CD4-positive, alpha-beta T cell treated with Interleukin-21 for 1 hour (primary cell): ENCODE data around the gene DCAF17.

Experiments
- DNase-seq: peaks from one replicate; pipeline ENCODE4 v3.0.0-alpha.2; 2020

Gene DCAF17

GRCh38 chr2:171434013-171434989 lies at the start of gene DCAF17:
DCAF17 (plus strand) TSS chr2:171434226; CDS start chr2:171434578, 352 bp downstream.
- DNase-seq, result peak; percentile 96

DNA sequence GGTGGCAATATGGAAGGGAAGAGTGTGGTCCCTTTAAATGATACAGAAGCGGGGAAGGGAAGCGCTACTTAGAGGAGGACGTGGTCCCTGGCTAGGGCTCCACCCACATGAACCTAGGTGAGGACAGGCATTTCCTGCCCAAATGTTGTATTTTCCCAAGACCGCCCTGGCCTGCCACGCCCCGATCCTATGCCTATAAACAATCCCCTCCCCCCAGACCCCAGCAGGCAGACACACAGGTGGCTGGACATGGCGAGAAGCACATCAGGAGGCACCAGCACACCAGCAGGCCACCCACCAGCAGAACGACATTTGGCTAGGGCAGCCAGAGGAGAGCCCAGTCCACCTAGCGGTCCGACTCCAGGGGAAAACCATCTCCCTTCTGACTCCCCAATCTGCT lies 47.4 kb upstream of the DCAF17 start:
- DNase-seq, result no peak

DNA sequence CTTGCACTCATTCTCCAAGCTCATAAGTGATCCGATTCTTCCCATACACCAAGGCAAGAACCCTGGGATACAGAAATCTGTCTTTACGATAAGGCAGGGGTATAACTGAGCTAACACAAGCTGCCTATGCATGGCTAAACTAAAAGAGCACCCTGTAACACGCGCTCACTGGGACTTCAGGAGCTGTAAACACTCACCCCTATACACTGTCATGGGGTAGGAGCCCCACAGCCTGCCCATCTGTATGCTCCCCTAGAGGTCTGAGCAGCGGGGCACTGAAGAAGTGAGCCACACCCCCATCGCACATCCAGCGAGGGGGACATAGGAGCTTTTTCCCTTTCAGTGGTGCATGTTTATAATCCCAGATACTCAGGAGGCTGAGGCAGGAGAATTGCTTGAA lies 47.0 kb upstream of the DCAF17 start:
- DNase-seq, result no peak

- no peak for DNase-seq
Measured at GRCh38 chr2:171389325-171389724, 44.7 kb upstream of the DCAF17 start.

- no peak for DNase-seq
Measured at GRCh38 chr2:171389780-171390179, 44.2 kb upstream of the DCAF17 start.

DNA sequence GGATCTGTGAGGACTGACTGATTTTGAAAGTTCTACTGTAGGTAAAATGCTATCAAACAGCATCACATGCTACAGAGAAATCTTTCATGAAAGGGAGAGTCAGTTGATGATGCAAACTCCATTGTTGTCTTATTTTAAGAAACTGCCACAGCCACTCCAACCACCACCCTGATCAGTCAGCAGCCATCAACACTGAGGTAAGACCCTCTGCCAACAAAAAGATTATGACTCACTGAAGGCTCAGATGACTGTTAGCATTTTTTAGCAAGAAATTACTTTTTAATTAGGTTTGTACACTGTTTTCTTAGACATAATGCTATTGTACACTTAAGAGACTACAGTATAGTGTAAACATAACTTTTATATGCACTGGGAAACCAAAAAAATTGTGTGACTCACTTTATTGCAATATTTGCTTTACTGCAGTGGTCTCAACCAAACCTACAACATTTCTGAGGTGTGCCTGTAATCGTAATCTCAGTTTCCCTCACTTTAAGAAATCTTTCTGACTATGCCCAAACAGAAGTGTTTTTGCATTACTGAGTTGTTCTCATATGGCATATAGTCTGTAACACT lies 43.0 kb upstream of the DCAF17 start:
- DNase-seq, result no peak

DNA sequence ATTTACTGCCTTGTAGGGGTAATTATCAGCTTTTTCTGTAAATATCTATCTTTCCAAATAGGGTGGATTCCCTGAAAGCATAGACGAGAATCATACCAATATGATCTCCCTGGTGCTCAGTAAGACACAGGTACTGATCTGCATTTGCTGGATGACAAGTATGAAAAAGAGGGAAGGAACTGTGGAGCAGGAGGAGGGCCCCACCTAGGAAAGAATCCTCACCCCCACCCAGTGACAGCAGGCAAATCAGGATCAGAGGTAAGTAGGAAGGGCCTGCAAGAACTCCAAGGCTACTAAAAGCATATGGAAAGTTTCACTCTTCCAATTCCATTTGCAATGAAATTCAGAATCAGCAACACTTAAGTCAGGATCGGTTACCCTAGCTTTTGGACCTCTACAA lies 42.5 kb upstream of the DCAF17 start:
- DNase-seq, result no peak

DNA sequence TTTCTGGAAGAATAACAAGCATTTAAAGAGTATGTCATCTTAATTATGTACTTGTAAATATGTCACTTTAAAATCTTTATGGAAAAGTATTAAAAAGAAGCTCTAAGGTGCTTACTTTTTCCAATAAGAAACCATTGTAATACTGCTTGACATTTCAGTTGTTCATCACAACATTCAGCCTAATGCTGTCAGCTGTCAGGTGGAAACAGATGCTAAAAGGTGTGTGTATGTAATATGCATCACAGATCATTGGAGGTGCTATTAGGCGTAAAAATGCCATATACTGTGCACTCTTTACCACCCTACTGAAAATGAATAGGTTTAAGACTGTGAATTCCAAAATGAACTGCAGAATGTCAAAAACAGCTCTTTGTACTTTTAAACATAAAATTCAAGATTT lies 40.5 kb upstream of the DCAF17 start:
- DNase-seq, result no peak

- DNase-seq, result no peak
Measured at GRCh38 chr2:171394164-171394740, 39.8 kb upstream of the DCAF17 start.

- DNase-seq, result no peak
Measured at GRCh38 chr2:171399292-171399691, 34.7 kb upstream of the DCAF17 start.

DNA sequence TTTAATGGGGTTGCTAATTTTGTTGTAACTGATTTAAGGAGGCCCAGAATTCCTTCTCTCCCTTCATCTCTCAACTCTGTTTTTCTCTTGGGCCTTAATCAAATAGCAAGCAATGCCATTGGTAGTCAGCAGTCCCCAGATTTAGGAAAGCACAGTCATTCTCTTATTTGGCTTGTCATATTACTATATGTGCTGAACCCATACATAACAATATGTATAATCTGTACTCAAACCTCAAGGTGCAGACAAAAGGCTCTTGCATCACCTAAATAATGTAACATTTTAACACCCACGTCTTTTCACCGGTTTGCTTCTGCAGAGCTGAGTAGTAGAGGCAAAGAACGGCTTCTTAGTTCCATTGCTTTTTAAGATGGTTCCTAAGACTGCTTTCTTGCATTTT lies 33.6 kb upstream of the DCAF17 start:
- DNase-seq, result no peak

DNA sequence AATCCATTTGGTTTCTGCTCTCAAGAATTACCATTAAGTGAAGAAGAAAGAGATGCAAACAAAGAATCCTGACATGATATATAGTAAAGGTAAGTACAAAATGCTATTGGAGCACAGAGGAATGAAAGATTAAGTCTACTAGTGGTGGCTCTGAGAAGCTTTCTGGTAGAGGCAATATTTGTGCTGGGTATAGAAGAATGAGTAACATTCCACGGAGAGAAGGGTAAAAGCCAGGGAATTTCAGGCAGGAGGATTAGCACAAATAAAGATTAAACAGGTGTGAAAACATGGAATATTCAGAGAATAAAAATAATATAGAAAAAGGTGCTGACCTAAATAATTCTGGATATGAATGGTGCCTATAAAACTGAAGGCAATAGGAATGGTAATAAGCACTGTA lies 32.1 kb upstream of the DCAF17 start:
- DNase-seq, result no peak

DNA sequence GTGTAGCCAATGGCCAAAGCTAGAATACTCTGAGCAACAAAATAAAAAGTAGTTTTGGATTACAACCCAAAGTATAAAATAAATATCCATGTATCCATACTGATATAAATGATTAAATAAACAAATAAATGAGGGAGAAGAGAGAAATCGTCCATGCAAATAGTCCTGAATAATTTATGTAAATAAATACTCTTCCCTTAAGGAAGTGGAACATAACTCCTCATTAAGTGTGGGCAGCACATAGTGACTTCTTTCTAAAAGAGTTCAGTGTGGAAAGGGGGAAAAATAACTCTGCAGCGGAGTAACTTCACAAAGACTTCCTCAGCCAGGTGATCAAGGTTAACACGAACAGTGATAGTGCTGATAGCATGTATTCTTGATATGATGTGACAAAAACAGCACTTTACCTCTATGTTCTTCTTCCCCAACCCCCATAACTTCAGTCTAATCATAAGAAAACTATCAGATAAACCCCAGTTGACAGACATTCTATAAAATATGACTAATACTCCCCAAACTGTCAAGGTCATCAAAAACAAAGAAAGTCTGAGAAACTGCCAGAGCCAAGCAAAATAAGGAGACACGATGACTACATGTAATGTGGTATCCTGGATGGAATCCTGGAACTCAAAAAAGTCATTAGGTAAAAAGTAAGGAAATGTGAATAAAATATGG lies 31.0 kb upstream of the DCAF17 start:
- DNase-seq, result no peak

DNA sequence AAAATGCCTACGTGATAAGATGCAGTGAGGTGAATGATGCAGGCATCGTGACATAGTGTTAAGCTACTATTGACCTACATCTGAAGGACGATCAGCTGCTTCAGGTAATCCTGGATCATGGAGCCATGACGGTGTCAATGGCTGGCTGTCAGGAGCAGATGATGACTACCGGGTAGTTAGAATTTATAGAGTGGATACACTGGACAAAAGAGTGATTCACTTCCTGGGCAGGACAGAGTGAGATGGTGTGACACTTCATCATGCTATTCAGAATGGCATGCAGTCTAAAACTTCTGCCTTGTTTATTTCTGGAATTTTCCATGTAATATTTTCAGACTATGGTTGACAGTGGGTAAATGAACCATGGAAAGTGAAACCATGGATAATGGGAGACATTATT lies 29.8 kb upstream of the DCAF17 start:
- no peak for DNase-seq

- no peak for DNase-seq
Measured at GRCh38 chr2:171404719-171405118, 29.3 kb upstream of the DCAF17 start.

GRCh38 chr2:171405546-171405945 lies 28.5 kb upstream of the DCAF17 start:
- DNase-seq, result no peak

GRCh38 chr2:171406044-171406443 lies 28.0 kb upstream of the DCAF17 start:
- no peak for DNase-seq

GRCh38 chr2:171407030-171407675 lies 26.9 kb upstream of the DCAF17 start:
- no peak for DNase-seq

DNA sequence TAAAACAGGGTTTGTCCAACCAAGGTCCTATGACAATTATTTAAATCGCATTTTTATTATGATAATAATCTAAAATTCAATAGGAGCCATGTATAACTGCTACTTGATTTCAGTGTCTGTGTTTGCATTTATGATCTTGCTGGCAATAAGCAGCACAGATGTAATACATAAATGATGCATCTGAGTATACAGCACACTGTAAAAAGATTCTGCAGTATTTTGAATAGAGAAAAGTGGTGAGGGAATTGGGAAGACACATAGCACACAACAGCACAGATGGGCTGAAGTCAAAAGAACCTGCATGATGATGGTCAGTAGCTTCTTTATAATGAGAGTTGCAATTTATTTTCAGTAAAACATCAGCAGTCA lies 26.4 kb upstream of the DCAF17 start:
- no peak for DNase-seq

DNA sequence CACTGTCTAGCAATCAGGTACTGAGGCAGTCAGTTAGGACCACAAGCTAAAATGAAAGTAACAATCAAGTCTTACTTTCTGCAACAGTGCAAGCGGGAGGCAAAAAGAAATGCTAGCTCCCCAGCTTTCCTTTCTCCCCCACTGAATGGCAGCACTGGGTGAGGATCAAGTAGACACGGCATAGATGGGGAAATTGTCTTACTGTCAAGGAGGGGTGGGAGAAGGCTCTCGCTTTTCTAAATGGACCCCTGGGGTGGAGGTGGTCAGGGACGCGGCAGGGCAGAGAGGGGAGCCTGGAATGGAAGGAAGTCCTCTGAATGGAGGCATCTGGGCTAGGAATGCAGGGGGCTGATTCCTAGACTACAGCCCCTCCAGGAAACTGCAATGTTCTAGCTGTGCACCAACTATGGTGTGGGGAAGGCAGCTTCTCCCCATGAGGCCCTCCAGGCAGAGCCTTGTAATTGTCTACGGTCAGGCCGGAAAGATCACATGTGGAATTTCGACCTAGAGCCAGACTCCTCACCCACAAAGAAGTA lies 24.5 kb upstream of the DCAF17 start:
- peak; percentile 27 for DNase-seq

- DNase-seq, result no peak
Measured at GRCh38 chr2:171410101-171410500, 23.9 kb upstream of the DCAF17 start.

DNA sequence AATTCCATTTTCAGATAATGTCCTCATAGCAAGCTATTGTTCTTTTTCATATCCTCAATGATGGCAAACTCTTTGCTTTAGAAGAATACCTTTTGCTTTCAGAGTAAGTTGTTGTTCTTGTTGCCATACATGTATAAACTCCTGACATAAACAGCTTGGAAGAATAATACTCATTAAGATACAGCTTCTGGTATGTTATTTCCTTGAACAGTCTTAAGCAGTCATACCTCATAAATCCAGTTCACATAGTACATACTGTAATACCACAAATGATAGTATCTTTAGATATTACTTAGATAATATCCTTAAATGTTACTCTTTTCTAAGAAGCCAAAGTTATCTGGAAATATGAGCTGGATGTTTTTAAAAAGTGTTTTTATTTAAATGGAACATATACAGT lies 23.4 kb upstream of the DCAF17 start:
- DNase-seq, result no peak

- DNase-seq, result no peak
Measured at GRCh38 chr2:171411214-171411613, 22.8 kb upstream of the DCAF17 start.
